Measurements from ENCODE around the gene VPS41.

VPS41 gene

GRCh38 chr7:38909870-38910269 lies 879 bp upstream of the VPS41 start:
- no peak overlapping the region for H4K91ac ChIP-seq (ENCODE audit: low read depth, low read length, poor library complexity)
- H2BK5ac ChIP-seq (ENCODE audit: low read length): no peak overlapping the region
- H3K23ac ChIP-seq (ENCODE audit: low read depth, low read length, poor library complexity): no peak overlapping the region
- H3K14ac ChIP-seq (ENCODE audit: low read length): no peak overlapping the region
- no peak overlapping the region for H2BK120ac ChIP-seq (ENCODE audit: low read depth, low read length)
- H3K9ac ChIP-seq (ENCODE audit: low read depth, low read length, poor library complexity): no peak overlapping the region
- H3K27ac ChIP-seq (replicated peaks; ENCODE audit: low read length): no peak overlapping the region
- no peak overlapping the region for H2BK15ac ChIP-seq (ENCODE audit: low read length)
- peaks cover 0 to 2% (median 0%) of the 10 kb centered on the region in 3 experiments for H3K27me3 ChIP-seq (ENCODE audit: control insufficient read depth in 3 of 3, insufficient read depth in 3 of 3, low read depth in 1 of 3, low read length in 3 of 3)
- H3K4me1 ChIP-seq (ENCODE audit: control insufficient read depth in 2 of 2, insufficient read depth in 1 of 2, low read depth in 1 of 2, low read length in 2 of 2): peaks cover 3 to 4% of the 10 kb centered on the region in 2 donors
- no peak overlapping the region for H3K4me3 ChIP-seq (ENCODE audit: low read length in 2 of 2)
- no peaks in the 10 kb centered on the region for H3K36me3 ChIP-seq (replicated peaks in 1 of 2; ENCODE audit: control insufficient read depth in 2 of 2, insufficient read depth in 2 of 2, low read length in 2 of 2)
- no peak overlapping the region for H3K18ac ChIP-seq (ENCODE audit: low read length)
- H2BK12ac ChIP-seq (ENCODE audit: low read length): no peak overlapping the region
- no peak for DNase-seq (ENCODE audit: low spot score)
- H4K8ac ChIP-seq (ENCODE audit: low read depth, low read length): no peak overlapping the region
- no peak overlapping the region for H2AFZ ChIP-seq (ENCODE audit: low read length)
- H3K9me3 ChIP-seq (replicated peaks in 1 of 2; ENCODE audit: control insufficient read depth in 2 of 2, insufficient read depth in 1 of 2, low read depth in 1 of 2, low read length in 2 of 2): no peaks in the 10 kb centered on the region
- H3K79me1 ChIP-seq (ENCODE audit: low read depth, low read length): peaks cover 4% of the 10 kb centered on the region
- H3K4ac ChIP-seq (ENCODE audit: low read length): no peak overlapping the region
- no peak overlapping the region for H2AK5ac ChIP-seq (ENCODE audit: low read depth, low read length)
- H3K4me2 ChIP-seq (ENCODE audit: insufficient read depth, low read length, poor library complexity, severe bottlenecking): no peak overlapping the region

DNA sequence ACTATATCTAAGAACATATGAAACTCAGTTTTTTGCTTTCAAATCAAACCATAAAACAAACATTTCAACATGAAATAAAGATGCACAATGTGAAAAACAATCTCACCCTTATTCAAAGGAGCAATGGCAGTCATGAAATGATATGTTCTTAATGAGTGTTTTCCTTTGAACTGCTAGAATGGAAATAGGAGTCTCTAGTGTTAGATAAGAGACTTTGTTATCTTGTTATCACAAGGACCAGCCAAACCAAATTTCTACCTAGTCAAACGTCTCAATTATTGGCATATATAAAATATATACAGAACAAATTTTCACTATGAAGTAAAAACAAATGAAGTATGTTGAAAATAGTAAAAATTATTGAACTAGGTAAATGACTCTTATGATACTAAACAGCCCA lies 1.2 kb downstream of the VPS41 start:
- H3K4me1 ChIP-seq (ENCODE audit: control insufficient read depth in 2 of 2, insufficient read depth in 1 of 2, low read depth in 1 of 2, low read length in 2 of 2): peaks cover 11 to 13% of the 10 kb centered on the region in 2 donors
- H3K18ac ChIP-seq (ENCODE audit: low read length): no peak overlapping the region

GRCh38 chr7:38907066-38907465 lies 1.9 kb downstream of the VPS41 start:
- Histone ChIP-seq H2BK12ac (ENCODE audit: low read length) (no peak overlapping the region), H4K8ac (ENCODE audit: low read depth, low read length) (no peak overlapping the region), H3K9me3 (replicated peaks in 1 of 2; ENCODE audit: control insufficient read depth in 2 of 2, insufficient read depth in 1 of 2, low read depth in 1 of 2, low read length in 2 of 2) (no peaks in the 10 kb centered on the region), H3K9ac (ENCODE audit: low read depth, low read length, poor library complexity) (no peak overlapping the region), H2AFZ (ENCODE audit: low read length) (no peak overlapping the region), H2BK120ac (ENCODE audit: low read depth, low read length) (no peak overlapping the region), H3K23ac (ENCODE audit: low read depth, low read length, poor library complexity) (no peak overlapping the region), H3K4me2 (ENCODE audit: insufficient read depth, low read length, poor library complexity, severe bottlenecking) (no peak overlapping the region), H3K4ac (ENCODE audit: low read length) (no peak overlapping the region), H3K79me1 (ENCODE audit: low read depth, low read length) (peaks cover 6% of the 10 kb centered on the region), H3K27me3 (ENCODE audit: control insufficient read depth in 3 of 3, insufficient read depth in 3 of 3, low read depth in 1 of 3, low read length in 3 of 3) (peaks cover 0 to 2% (median 0%) of the 10 kb centered on the region in 3 experiments), H2BK5ac (ENCODE audit: low read length) (no peak overlapping the region), H3K36me3 (replicated peaks in 1 of 2; ENCODE audit: control insufficient read depth in 2 of 2, insufficient read depth in 2 of 2, low read length in 2 of 2) (no peaks in the 10 kb centered on the region), H2AK5ac (ENCODE audit: low read depth, low read length) (no peak overlapping the region), H3K27ac (replicated peaks; ENCODE audit: low read length) (no peak overlapping the region), H3K4me1 (ENCODE audit: control insufficient read depth in 2 of 2, insufficient read depth in 1 of 2, low read depth in 1 of 2, low read length in 2 of 2) (peaks cover 12 to 17% of the 10 kb centered on the region in 2 donors), H3K18ac (ENCODE audit: low read length) (no peak overlapping the region), H4K91ac (ENCODE audit: low read depth, low read length, poor library complexity) (no peak overlapping the region), H3K4me3 (ENCODE audit: low read length in 2 of 2) (peak overlapping the region in 1 of 2 donors; percentile 6), H3K14ac (ENCODE audit: low read length) (no peak overlapping the region), H2BK15ac (ENCODE audit: low read length) (no peak overlapping the region)
- whole genome bisulfite sequencing, 2 donors (ENCODE audit: extremely low coverage in 2 of 2, insufficient read length in 2 of 2, insufficient replicate concordance in 1 of 2): no CpG with 5 or more reads among the region's 3 CpGs
- DNase-seq (ENCODE audit: low spot score): no peak

More for the DNA sequence above, 1.2 kb downstream of the VPS41 start:
- Histone ChIP-seq H3K4me3 (ENCODE audit: low read length in 2 of 2) (peak overlapping the region in 1 of 2 donors; percentile 91), H2AFZ (ENCODE audit: low read length) (no peak overlapping the region), H3K79me1 (ENCODE audit: low read depth, low read length) (peaks cover 4% of the 10 kb centered on the region), H3K36me3 (replicated peaks in 1 of 2; ENCODE audit: control insufficient read depth in 2 of 2, insufficient read depth in 2 of 2, low read length in 2 of 2) (no peaks in the 10 kb centered on the region), H3K27me3 (ENCODE audit: control insufficient read depth in 3 of 3, insufficient read depth in 3 of 3, low read depth in 1 of 3, low read length in 3 of 3) (peaks cover 0 to 2% (median 0%) of the 10 kb centered on the region in 3 experiments), H3K4me2 (ENCODE audit: insufficient read depth, low read length, poor library complexity, severe bottlenecking) (no peak overlapping the region), H3K9me3 (replicated peaks in 1 of 2; ENCODE audit: control insufficient read depth in 2 of 2, insufficient read depth in 1 of 2, low read depth in 1 of 2, low read length in 2 of 2) (no peaks in the 10 kb centered on the region), H4K8ac (ENCODE audit: low read depth, low read length) (no peak overlapping the region), H2BK15ac (ENCODE audit: low read length) (no peak overlapping the region), H2BK5ac (ENCODE audit: low read length) (no peak overlapping the region), H3K14ac (ENCODE audit: low read length) (no peak overlapping the region), H2BK120ac (ENCODE audit: low read depth, low read length) (no peak overlapping the region), H2BK12ac (ENCODE audit: low read length) (no peak overlapping the region), H2AK5ac (ENCODE audit: low read depth, low read length) (no peak overlapping the region), H3K9ac (ENCODE audit: low read depth, low read length, poor library complexity) (no peak overlapping the region), H3K23ac (ENCODE audit: low read depth, low read length, poor library complexity) (no peak overlapping the region), H3K27ac (replicated peaks; ENCODE audit: low read length) (no peak overlapping the region), H3K4ac (ENCODE audit: low read length) (no peak overlapping the region), H4K91ac (ENCODE audit: low read depth, low read length, poor library complexity) (no peak overlapping the region)
- WGBS, 2 donors (ENCODE audit: extremely low coverage in 2 of 2, insufficient read length in 2 of 2, insufficient replicate concordance in 1 of 2): no CpG with 5 or more reads among the region's 1 CpG
- no peak for DNase-seq (ENCODE audit: low spot score)

DNA sequence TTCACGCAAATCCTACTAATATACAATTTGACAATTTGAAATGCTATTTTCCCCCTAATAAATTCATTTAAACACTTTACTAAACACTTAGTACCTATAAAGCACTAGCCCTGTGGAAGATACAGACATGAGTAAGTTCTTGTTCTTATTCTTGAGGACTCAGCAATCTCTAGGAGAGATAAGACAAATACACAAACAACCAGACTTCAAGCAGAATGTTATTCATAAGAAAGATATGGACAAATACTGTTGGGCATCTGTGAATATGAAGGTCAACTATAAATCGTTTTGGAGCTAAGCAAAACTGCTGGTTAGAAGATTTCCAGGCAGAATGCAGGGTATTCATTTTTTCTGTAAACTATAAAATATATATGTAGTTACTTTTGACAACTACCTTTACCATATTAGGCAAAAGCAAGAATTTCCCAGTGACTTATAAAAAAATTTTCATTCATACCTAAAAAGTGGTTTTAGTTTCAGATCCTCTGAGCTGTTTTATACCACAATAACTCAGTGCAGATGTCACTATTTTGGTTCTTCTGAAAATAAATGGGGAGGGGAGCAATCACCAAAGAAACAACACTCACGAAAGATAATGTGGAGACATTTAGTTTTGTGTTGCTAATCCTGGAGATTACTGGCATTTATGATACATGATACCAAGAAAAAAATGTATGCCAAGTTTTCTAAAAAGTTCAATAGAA lies 3.8 kb downstream of the VPS41 start:
- Histone ChIP-seq H3K18ac (ENCODE audit: low read length) (no peak overlapping the region), H2BK12ac (ENCODE audit: low read length) (no peak overlapping the region), H3K23ac (ENCODE audit: low read depth, low read length, poor library complexity) (no peak overlapping the region), H3K4me3 (ENCODE audit: low read length in 2 of 2) (no peak overlapping the region), H2BK5ac (ENCODE audit: low read length) (no peak overlapping the region), H4K91ac (ENCODE audit: low read depth, low read length, poor library complexity) (no peak overlapping the region), H4K8ac (ENCODE audit: low read depth, low read length) (no peak overlapping the region), H3K4me1 (ENCODE audit: control insufficient read depth in 2 of 2, insufficient read depth in 1 of 2, low read depth in 1 of 2, low read length in 2 of 2) (peaks cover 12 to 17% of the 10 kb centered on the region in 2 donors), H3K27ac (replicated peaks; ENCODE audit: low read length) (no peak overlapping the region), H2AFZ (ENCODE audit: low read length) (no peak overlapping the region), H2AK5ac (ENCODE audit: low read depth, low read length) (no peak overlapping the region), H3K14ac (ENCODE audit: low read length) (no peak overlapping the region), H3K27me3 (ENCODE audit: control insufficient read depth in 3 of 3, insufficient read depth in 3 of 3, low read depth in 1 of 3, low read length in 3 of 3) (peaks cover 0 to 2% (median 0%) of the 10 kb centered on the region in 3 experiments), H2BK120ac (ENCODE audit: low read depth, low read length) (no peak overlapping the region), H2BK15ac (ENCODE audit: low read length) (no peak overlapping the region), H3K79me1 (ENCODE audit: low read depth, low read length) (peaks cover 6% of the 10 kb centered on the region), H3K9ac (ENCODE audit: low read depth, low read length, poor library complexity) (no peak overlapping the region), H3K4ac (ENCODE audit: low read length) (no peak overlapping the region), H3K9me3 (replicated peaks in 1 of 2; ENCODE audit: control insufficient read depth in 2 of 2, insufficient read depth in 1 of 2, low read depth in 1 of 2, low read length in 2 of 2) (no peaks in the 10 kb centered on the region), H3K4me2 (ENCODE audit: insufficient read depth, low read length, poor library complexity, severe bottlenecking) (no peak overlapping the region), H3K36me3 (replicated peaks in 1 of 2; ENCODE audit: control insufficient read depth in 2 of 2, insufficient read depth in 2 of 2, low read length in 2 of 2) (no peaks in the 10 kb centered on the region)
- no CpG with 5 or more reads among the region's 3 CpGs for whole genome bisulfite sequencing, 2 donors (ENCODE audit: extremely low coverage in 2 of 2, insufficient read length in 2 of 2, insufficient replicate concordance in 1 of 2)
- no peak for DNase-seq (ENCODE audit: low spot score)

All from neuronal stem cell (in vitro differentiated cells).